ENCODE measurements around the gene SLAIN2. TPM values are rescaled to one million over a fixed set of nuclear protein-coding genes. Genes with fewer than 3 reads are reported as not detected.

Gene SLAIN2
- polyA plus RNA-seq (2012; ENCODE audit: insufficient read length, low read depth): 25.0 TPM

DNA sequence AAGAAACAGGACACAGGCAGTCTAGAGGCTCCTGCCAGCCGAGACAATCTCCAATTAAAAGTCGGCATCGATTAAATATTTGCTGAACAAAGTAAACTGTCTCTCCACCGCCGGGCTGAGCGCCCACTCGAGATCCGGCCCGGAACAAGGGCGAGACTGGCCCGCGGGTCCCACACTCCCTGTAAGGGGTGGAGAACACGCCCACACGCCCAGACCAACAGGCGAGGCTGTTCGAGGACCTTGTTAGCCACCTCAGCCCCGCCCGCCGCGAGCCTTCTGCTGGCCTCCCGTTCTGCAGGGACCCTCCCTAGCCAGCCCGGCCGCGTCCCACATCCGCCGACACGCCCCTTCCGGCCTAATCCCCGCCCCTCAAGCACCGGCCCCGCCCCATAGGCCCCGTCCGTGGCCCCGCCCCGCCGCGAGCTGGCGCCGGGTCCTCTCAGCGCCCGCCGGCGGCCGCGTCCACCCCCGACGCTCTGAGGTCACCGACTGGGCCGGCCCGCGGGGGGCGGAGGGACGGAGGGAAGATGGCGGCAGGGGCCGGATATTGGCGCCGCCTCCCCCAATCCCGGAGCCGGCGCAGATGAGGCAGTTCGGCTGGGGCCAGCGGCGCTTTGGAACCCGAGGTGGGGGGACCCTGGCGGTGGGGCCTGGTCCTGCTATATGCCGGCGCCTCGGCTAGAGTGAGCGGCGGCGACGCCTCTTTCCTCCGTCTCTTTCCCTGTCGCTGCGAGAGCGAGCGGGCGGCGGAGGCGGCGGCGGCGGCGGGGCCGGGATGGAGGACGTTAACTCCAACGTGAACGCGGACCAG is at the start of gene SLAIN2:
Gene SLAIN2 (plus strand): TSS at position 565 of the 811 bp plus-strand sequence. CDS start 211 bp downstream, at position 776.
- TF ChIP-seq TAF1 (IDR thresholded peaks at IDR 0.05; ENCODE audit: borderline replicate concordance, insufficient read depth, low read length) (peak; percentile 90; the same call in 1 of the 2 replicates), POLR2AphosphoS5 (IDR thresholded peaks at IDR 0.05; ENCODE audit: low read depth, low read length) (peak; percentile 81), SIN3A (IDR thresholded peaks at IDR 0.05; ENCODE audit: borderline replicate concordance, insufficient read depth, low read length) (peak; percentile 21; the same call in 1 of the 2 replicates), FOXP2 (optimal IDR thresholded peaks at IDR 0.05; ENCODE audit: borderline replicate concordance, extremely low read depth, extremely low read length, insufficient read depth) (peak; percentile 89)
- TF ChIP-seq, protein P1, sequence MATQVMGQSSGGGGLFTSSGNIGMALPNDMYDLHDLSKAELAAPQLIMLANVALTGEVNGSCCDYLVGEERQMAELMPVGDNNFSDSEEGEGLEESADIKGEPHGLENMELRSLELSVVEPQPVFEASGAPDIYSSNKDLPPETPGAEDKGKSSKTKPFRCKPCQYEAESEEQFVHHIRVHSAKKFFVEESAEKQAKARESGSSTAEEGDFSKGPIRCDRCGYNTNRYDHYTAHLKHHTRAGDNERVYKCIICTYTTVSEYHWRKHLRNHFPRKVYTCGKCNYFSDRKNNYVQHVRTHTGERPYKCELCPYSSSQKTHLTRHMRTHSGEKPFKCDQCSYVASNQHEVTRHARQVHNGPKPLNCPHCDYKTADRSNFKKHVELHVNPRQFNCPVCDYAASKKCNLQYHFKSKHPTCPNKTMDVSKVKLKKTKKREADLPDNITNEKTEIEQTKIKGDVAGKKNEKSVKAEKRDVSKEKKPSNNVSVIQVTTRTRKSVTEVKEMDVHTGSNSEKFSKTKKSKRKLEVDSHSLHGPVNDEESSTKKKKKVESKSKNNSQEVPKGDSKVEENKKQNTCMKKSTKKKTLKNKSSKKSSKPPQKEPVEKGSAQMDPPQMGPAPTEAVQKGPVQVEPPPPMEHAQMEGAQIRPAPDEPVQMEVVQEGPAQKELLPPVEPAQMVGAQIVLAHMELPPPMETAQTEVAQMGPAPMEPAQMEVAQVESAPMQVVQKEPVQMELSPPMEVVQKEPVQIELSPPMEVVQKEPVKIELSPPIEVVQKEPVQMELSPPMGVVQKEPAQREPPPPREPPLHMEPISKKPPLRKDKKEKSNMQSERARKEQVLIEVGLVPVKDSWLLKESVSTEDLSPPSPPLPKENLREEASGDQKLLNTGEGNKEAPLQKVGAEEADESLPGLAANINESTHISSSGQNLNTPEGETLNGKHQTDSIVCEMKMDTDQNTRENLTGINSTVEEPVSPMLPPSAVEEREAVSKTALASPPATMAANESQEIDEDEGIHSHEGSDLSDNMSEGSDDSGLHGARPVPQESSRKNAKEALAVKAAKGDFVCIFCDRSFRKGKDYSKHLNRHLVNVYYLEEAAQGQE (IDR thresholded peaks at IDR 0.05; ENCODE audit: insufficient read depth in 1 of 2, low read depth in 2 of 2, low read length in 2 of 2): peak in 1 of 2 experiments; percentile 51; a peak in 1 of 4 replicates

DNA sequence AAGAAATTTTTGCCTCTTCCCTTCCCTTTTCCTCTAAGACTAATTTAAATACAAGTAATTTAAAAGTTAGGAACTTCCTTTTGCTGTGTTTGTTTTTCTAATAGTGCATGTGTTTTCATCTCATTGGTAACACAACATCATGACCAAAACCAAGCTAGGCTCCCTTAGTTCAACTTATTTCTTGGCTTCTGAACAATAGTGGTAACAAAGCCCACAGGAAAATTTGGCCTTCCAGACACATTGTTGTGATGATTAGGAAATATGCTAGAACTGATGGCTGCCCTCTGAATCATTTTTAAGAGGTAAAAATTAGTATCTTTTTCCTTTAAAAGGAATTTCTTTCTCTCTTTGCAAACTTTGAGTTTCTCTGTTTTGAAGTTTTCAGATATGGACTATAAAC is 46.2 kb upstream of the SLAIN2 start:
- TF ChIP-seq TAF1 (IDR thresholded peaks at IDR 0.05; ENCODE audit: borderline replicate concordance, insufficient read depth, low read length): no peak
- TF ChIP-seq, protein P1 (IDR thresholded peaks at IDR 0.05; ENCODE audit: insufficient read depth in 1 of 2, low read depth in 2 of 2, low read length in 2 of 2): no peak
- no peak for TF ChIP-seq SIN3A (IDR thresholded peaks at IDR 0.05; ENCODE audit: borderline replicate concordance, insufficient read depth, low read length)
- TF ChIP-seq FOXP2 (optimal IDR thresholded peaks at IDR 0.05; ENCODE audit: borderline replicate concordance, extremely low read depth, extremely low read length, insufficient read depth): no peak
- TF ChIP-seq POLR2AphosphoS5 (IDR thresholded peaks at IDR 0.05; ENCODE audit: low read depth, low read length): no peak

DNA sequence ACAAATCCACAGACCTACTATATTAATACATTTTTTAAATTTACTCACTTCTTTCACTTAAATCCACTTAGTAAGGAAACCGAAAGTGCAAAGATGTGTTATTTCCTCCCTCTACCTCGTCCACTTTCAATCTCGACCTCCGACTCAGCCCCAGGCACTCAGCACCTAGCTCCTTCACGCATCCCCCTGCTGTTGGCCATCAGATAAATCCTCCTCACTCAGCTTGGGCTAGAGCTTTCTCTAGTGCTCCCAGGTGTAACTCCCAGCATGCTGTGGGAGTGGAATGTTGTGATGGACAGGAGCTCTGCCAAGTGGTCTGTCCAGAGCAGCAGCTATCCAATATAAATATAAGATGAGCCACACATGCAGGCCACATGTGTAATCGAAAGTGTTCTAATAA is 45.0 kb upstream of the SLAIN2 start:
- TF ChIP-seq POLR2AphosphoS5 (IDR thresholded peaks at IDR 0.05; ENCODE audit: low read depth, low read length) (no peak), SIN3A (IDR thresholded peaks at IDR 0.05; ENCODE audit: borderline replicate concordance, insufficient read depth, low read length) (no peak), FOXP2 (optimal IDR thresholded peaks at IDR 0.05; ENCODE audit: borderline replicate concordance, extremely low read depth, extremely low read length, insufficient read depth) (no peak)
- TF ChIP-seq, protein P1 (IDR thresholded peaks at IDR 0.05; ENCODE audit: insufficient read depth in 1 of 2, low read depth in 2 of 2, low read length in 2 of 2): no peak

DNA sequence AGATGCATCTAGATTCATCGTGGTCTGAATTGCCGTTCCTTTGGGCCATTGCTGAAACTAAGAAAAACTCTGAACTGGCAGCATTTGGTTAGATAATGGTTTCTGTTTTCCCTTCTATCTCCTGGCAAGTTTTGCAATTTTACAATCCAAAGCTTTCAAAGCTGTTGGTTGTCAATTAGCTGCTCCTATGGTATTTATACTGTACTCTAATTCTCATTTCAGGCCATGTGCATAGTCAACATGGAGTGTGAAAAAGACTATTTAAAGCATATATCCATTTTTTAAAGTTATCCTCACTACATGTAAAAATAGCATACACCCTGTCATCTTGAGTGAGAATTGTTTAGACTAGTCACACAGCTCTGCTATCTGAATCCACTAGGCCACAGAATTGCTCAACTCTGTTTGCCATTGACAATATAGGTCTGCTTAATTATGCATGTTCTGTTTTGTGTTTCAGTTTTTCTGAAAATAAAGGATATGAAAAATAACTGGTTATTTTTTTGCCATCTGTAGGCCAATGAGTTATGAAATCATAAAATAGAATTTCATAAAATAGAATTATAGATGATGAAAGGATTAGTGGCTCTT is 44.0 kb upstream of the SLAIN2 start:
- TF ChIP-seq, protein P1 (IDR thresholded peaks at IDR 0.05; ENCODE audit: insufficient read depth in 1 of 2, low read depth in 2 of 2, low read length in 2 of 2): no peak
- TF ChIP-seq TAF1 (IDR thresholded peaks at IDR 0.05; ENCODE audit: borderline replicate concordance, insufficient read depth, low read length) (no peak), SIN3A (IDR thresholded peaks at IDR 0.05; ENCODE audit: borderline replicate concordance, insufficient read depth, low read length) (no peak), POLR2AphosphoS5 (IDR thresholded peaks at IDR 0.05; ENCODE audit: low read depth, low read length) (no peak), FOXP2 (optimal IDR thresholded peaks at IDR 0.05; ENCODE audit: borderline replicate concordance, extremely low read depth, extremely low read length, insufficient read depth) (no peak)

All from PFSK-1 (cell line).